Measurements from ENCODE around the gene BRAT1. TPM values are rescaled to one million over a fixed set of nuclear protein-coding genes. Genes with fewer than 3 reads are reported as not detected.
"Not testable (repeated sequence)": the region's sequence is repeated elsewhere in the genome, so short reads cannot be mapped to it uniquely, and the experiment has no call there.

Gene BRAT1
- total and polyA plus RNA-seq, 3 experiments from 2014 or later = 35.0 to 41.9 (median 38.8) TPM

GRCh38 chr7:2532816-2533215 lies 22.5 kb downstream of the BRAT1 start:
- H3K4me1 Mint-ChIP-seq = peaks cover 20 to 41% (median 24%) of the 10 kb centered on the region in 3 donors
- H3K9me3 Mint-ChIP-seq; H3K9me3 ChIP-seq (ENCODE audit: low read length); H3K36me3 ChIP-seq (ENCODE audit: insufficient read depth, low read length); H3K27ac ChIP-seq (ENCODE audit: low read depth, low read length); POLR2A ChIA-PET; H3K27me3 ChIP-seq (ENCODE audit: insufficient read depth, low read length, poor library complexity, severe bottlenecking); DNase-seq; H3K27ac Mint-ChIP-seq; H3K27me3 Mint-ChIP-seq; H3K36me3 Mint-ChIP-seq; H3K4me3 ChIP-seq (ENCODE audit: low read length); H3K4me3 Mint-ChIP-seq: not testable (repeated sequence)
- CTCF ChIA-PET = interaction anchor here (0.6 kb wide), 1 partner anchor 100 kb away, joined by 3 read pairs; no protein-coding TSS in a partner anchor
- peaks cover 34% of the 10 kb centered on the region for H3K4me1 ChIP-seq (ENCODE audit: insufficient read depth, low read length)

GRCh38 chr7:2532199-2532772 lies 23.0 kb downstream of the BRAT1 start:
- POLR2A ChIA-PET; CTCF ChIA-PET; H3K4me3 ChIP-seq (ENCODE audit: low read length); H3K36me3 ChIP-seq (ENCODE audit: insufficient read depth, low read length); H3K36me3 Mint-ChIP-seq; H3K9me3 Mint-ChIP-seq; H3K27me3 Mint-ChIP-seq; H3K27me3 ChIP-seq (ENCODE audit: insufficient read depth, low read length, poor library complexity, severe bottlenecking); DNase-seq; H3K27ac ChIP-seq (ENCODE audit: low read depth, low read length); H3K9me3 ChIP-seq (ENCODE audit: low read length): not testable (repeated sequence)
- Mint-ChIP-seq H3K4me3 (peak overlapping the region in 2 of 7 donors; percentile 15 to 35), H3K4me1 (peaks cover 25 to 46% (median 30%) of the 10 kb centered on the region in 3 donors), H3K27ac (peak overlapping the region in 7 of 8 donors; percentile 17 to 91 (median 58))
- H3K4me1 ChIP-seq (ENCODE audit: insufficient read depth, low read length) = peaks cover 39% of the 10 kb centered on the region

- H3K36me3 ChIP-seq (ENCODE audit: insufficient read depth, low read length); H3K27ac ChIP-seq (ENCODE audit: low read depth, low read length); H3K27me3 Mint-ChIP-seq; H3K27me3 ChIP-seq (ENCODE audit: insufficient read depth, low read length, poor library complexity, severe bottlenecking); H3K4me3 Mint-ChIP-seq; H3K9me3 Mint-ChIP-seq; CTCF ChIA-PET; DNase-seq; H3K9me3 ChIP-seq (ENCODE audit: low read length); H3K4me3 ChIP-seq (ENCODE audit: low read length): not testable (repeated sequence)
- peaks cover 44% of the 10 kb centered on the region for H3K4me1 ChIP-seq (ENCODE audit: insufficient read depth, low read length)
- peak overlapping the region in 1 of 8 donors; percentile 80 for H3K27ac Mint-ChIP-seq
- H3K4me1 Mint-ChIP-seq = peaks cover 28 to 51% (median 33%) of the 10 kb centered on the region in 3 donors
- H3K36me3 Mint-ChIP-seq = peaks cover 0 to 15% (median 0%) of the 10 kb centered on the region in 3 donors
- POLR2A ChIA-PET = interaction anchor here (1.5 kb wide), 1 partner anchor 8 kb away, joined by 4 read pairs; no protein-coding TSS in a partner anchor
Observed at GRCh38 chr7:2531796-2532110, 23.6 kb downstream of the BRAT1 start.

GRCh38 chr7:2530994-2531795 lies 24.1 kb downstream of the BRAT1 start:
- not testable (repeated sequence) for H3K9me3 ChIP-seq (ENCODE audit: low read length); H3K27me3 ChIP-seq (ENCODE audit: insufficient read depth, low read length, poor library complexity, severe bottlenecking); H3K9me3 Mint-ChIP-seq; H3K27me3 Mint-ChIP-seq
- DNase-seq = peak in 2 of 5 donors; percentile 1 to 48
- H3K4me1 ChIP-seq (ENCODE audit: insufficient read depth, low read length) = peaks cover 50% of the 10 kb centered on the region
- H3K4me3 ChIP-seq (ENCODE audit: low read length) = peak overlapping the region; percentile 20
- ChIA-PET CTCF (interaction anchor here (1.1 to 1.9 kb wide), 2 partner anchors 12 to 20 kb away, joined by 3 to 8 read pairs; no protein-coding TSS in a partner anchor), POLR2A (interaction anchor here (1.5 to 3.9 kb wide), 3 partner anchors 8 to 20 kb away, joined by 4 to 27 read pairs (median 12); no protein-coding TSS in a partner anchor)
- Mint-ChIP-seq H3K36me3 (peaks cover 0 to 21% (median 0%) of the 10 kb centered on the region in 3 donors), H3K4me3 (peak overlapping the region; percentile 78 to 93 (median 81)), H3K4me1 (peaks cover 28 to 57% (median 33%) of the 10 kb centered on the region in 3 donors), H3K27ac (peak overlapping the region; percentile 93 to 99 (median 97))
- H3K36me3 ChIP-seq (ENCODE audit: insufficient read depth, low read length) = peaks cover 14% of the 10 kb centered on the region
- peak overlapping the region; percentile 80 for H3K27ac ChIP-seq (ENCODE audit: low read depth, low read length)

- DNase-seq = peak; percentile 76 to 90 (median 86)
- peak overlapping the region; percentile 80 for H3K27ac ChIP-seq (ENCODE audit: low read depth, low read length)
- peaks cover 59% of the 10 kb centered on the region for H3K4me1 ChIP-seq (ENCODE audit: insufficient read depth, low read length)
- Mint-ChIP-seq H3K27me3 (no peaks in the 10 kb centered on the region), H3K4me3 (peak overlapping the region; percentile 78 to 93 (median 81)), H3K9me3 (no peaks in the 10 kb centered on the region), H3K27ac (peak overlapping the region; percentile 93 to 99 (median 97)), H3K36me3 (peaks cover 0 to 28% (median 0%) of the 10 kb centered on the region in 3 donors), H3K4me1 (peaks cover 28 to 64% (median 36%) of the 10 kb centered on the region in 3 donors)
- peak overlapping the region; percentile 53 for H3K4me3 ChIP-seq (ENCODE audit: low read length)
- H3K36me3 ChIP-seq (ENCODE audit: insufficient read depth, low read length) = peaks cover 15% of the 10 kb centered on the region
- ChIA-PET POLR2A (interaction anchor here (1.1 to 3.9 kb wide), 5 partner anchors 8 to 21 kb away, joined by 4 to 27 read pairs (median 8); no protein-coding TSS in a partner anchor), CTCF (interaction anchor here (0.6 to 1.9 kb wide), 7 partner anchors 9 to 61 kb away, joined by 3 to 8 read pairs (median 3); no protein-coding TSS in a partner anchor)
- no peaks in the 10 kb centered on the region for H3K9me3 ChIP-seq (ENCODE audit: low read length)
- no peaks in the 10 kb centered on the region for H3K27me3 ChIP-seq (ENCODE audit: insufficient read depth, low read length, poor library complexity, severe bottlenecking)
Observed at GRCh38 chr7:2530071-2530987, 25.0 kb downstream of the BRAT1 start.

- Mint-ChIP-seq H3K27me3 (no peaks in the 10 kb centered on the region), H3K36me3 (peaks cover 0 to 29% (median 0%) of the 10 kb centered on the region in 3 donors), H3K4me1 (peaks cover 28 to 65% (median 36%) of the 10 kb centered on the region in 3 donors), H3K9me3 (no peaks in the 10 kb centered on the region), H3K4me3 (peak overlapping the region; percentile 78 to 93 (median 81)), H3K27ac (peak overlapping the region; percentile 93 to 99 (median 97))
- H3K9me3 ChIP-seq (ENCODE audit: low read length) = no peaks in the 10 kb centered on the region
- ChIA-PET CTCF (interaction anchor here (0.6 to 2.2 kb wide), 7 partner anchors 9 to 60 kb away, joined by 3 to 10 read pairs (median 4); no protein-coding TSS in a partner anchor), POLR2A (interaction anchor here (1.1 to 3.9 kb wide), 4 partner anchors 7 to 20 kb away, joined by 4 to 27 read pairs (median 10); no protein-coding TSS in a partner anchor)
- H3K4me3 ChIP-seq (ENCODE audit: low read length) = peak overlapping the region; percentile 53
- no peaks in the 10 kb centered on the region for H3K27me3 ChIP-seq (ENCODE audit: insufficient read depth, low read length, poor library complexity, severe bottlenecking)
- H3K27ac ChIP-seq (ENCODE audit: low read depth, low read length) = peak overlapping the region; percentile 80
- peak; percentile 55 to 80 (median 60) for DNase-seq
- peaks cover 15% of the 10 kb centered on the region for H3K36me3 ChIP-seq (ENCODE audit: insufficient read depth, low read length)
- peaks cover 68% of the 10 kb centered on the region for H3K4me1 ChIP-seq (ENCODE audit: insufficient read depth, low read length)
Observed at GRCh38 chr7:2529161-2530070, 25.9 kb downstream of the BRAT1 start.
